Spleen (tissue), 7 donors: ENCODE measurements around the gene CAMLG.

Source experiments
- POLR2A ChIP-seq, 3 donors: fragments of 450-650 bp; IDR thresholded peaks; one replicate each; pipeline ENCODE4 v1.5.1; 2017; ENCODE audit warnings: antibody characterized with exemption in 3 of 3, mild to moderate bottlenecking in 1 of 3
- TF ChIP-seq, protein P1 (sequence below), 11 experiments: fragments of 200-600 bp in 7 of 11; fragments of 450-650 bp in 4 of 11; sonication (generic) in 4 of 11; IDR thresholded peaks in 8 of 11; conservative IDR thresholded peaks in 3 of 11; 1 replicate in 7 of 11; 2 replicates in 4 of 11; pipeline versions ENCODE4 v1.4.0 to v1.8.0; 2016 to 2021; ENCODE audit warnings: antibody characterized with exemption in 11 of 11, inconsistent platforms in 4 of 11, mild to moderate bottlenecking in 1 of 11
- donor health status: DM: no; HTN: no; CAD: no; lungs with moderate emphysema.
- donor health status: DM: no; HTN: no; CAD: no.
- donor health status: DM: no; HTN: no; CAD: no.

DNA sequence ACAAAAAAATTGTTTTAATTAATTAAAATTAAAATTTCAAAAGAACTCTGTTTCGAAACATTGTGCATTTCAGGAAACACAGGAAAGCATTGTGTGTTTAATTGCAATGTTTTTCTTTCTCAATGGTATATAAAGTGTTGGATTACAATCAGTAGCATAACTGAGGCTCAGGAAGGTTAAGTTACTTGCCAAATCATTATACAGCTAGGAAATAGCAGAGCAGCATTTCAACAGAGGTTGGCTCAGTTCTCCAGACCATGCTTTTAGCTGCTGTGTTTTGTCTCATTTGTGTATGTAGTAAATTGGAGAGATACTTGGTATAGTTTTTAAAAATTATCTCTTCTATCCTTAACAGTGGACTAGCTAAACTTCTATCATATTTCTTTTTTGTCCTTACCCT, 30.0 kb upstream of the CAMLG start:
- TF ChIP-seq, protein P1, sequence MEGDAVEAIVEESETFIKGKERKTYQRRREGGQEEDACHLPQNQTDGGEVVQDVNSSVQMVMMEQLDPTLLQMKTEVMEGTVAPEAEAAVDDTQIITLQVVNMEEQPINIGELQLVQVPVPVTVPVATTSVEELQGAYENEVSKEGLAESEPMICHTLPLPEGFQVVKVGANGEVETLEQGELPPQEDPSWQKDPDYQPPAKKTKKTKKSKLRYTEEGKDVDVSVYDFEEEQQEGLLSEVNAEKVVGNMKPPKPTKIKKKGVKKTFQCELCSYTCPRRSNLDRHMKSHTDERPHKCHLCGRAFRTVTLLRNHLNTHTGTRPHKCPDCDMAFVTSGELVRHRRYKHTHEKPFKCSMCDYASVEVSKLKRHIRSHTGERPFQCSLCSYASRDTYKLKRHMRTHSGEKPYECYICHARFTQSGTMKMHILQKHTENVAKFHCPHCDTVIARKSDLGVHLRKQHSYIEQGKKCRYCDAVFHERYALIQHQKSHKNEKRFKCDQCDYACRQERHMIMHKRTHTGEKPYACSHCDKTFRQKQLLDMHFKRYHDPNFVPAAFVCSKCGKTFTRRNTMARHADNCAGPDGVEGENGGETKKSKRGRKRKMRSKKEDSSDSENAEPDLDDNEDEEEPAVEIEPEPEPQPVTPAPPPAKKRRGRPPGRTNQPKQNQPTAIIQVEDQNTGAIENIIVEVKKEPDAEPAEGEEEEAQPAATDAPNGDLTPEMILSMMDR (IDR thresholded peaks at IDR 0.05 in 8 of 11, conservative IDR thresholded peaks at IDR 0.05 in 3 of 11) = no peak
- no peak for TF ChIP-seq POLR2A (IDR thresholded peaks at IDR 0.05)
